Neuronal stem cell (in vitro differentiated cells): ENCODE results near the gene FAM120B.

Experiments
- DNase-seq: peaks from one replicate; pipeline ENCODE4 v3.0.0-alpha.2; 2013; ENCODE audit warnings: low spot score
- H2AFZ ChIP-seq: one replicate; pipeline ENCODE4 v1.6.1; 2013; ENCODE audit warnings: mild to moderate bottlenecking, low read length, inconsistent platforms
- H2AK5ac ChIP-seq: 2 replicates; pipeline ENCODE4 v1.6.1; 2013; ENCODE audit warnings: low read depth, mild to moderate bottlenecking, inconsistent platforms, low read length, moderate library complexity, mixed read lengths
- H2BK120ac ChIP-seq: 2 replicates; pipeline ENCODE4 v1.6.1; 2013; ENCODE audit warnings: low read depth, mild to moderate bottlenecking, inconsistent platforms, low read length, moderate library complexity, mixed read lengths
- H2BK12ac ChIP-seq: one replicate; pipeline ENCODE4 v1.6.1; 2013; ENCODE audit warnings: low read length, inconsistent platforms
- H2BK15ac ChIP-seq: 2 replicates; pipeline ENCODE4 v1.6.1; 2013; ENCODE audit warnings: mild to moderate bottlenecking, low read length, inconsistent platforms, mixed read lengths
- H2BK5ac ChIP-seq: one replicate; pipeline ENCODE4 v1.6.1; 2013; ENCODE audit warnings: inconsistent platforms, mild to moderate bottlenecking, low read length, moderate library complexity
- H3K14ac ChIP-seq: one replicate; pipeline ENCODE4 v1.6.1; 2013; ENCODE audit warnings: low read length, inconsistent platforms
- H3K18ac ChIP-seq: 2 replicates; pipeline ENCODE4 v1.6.1; 2013; ENCODE audit warnings: low read length, inconsistent platforms
- H3K23ac ChIP-seq: 2 replicates; pipeline ENCODE4 v1.6.1; 2013; ENCODE audit warnings: low read depth, mild to moderate bottlenecking, mixed read lengths, low read length, inconsistent platforms; ENCODE audit not compliant: poor library complexity
- H3K27ac ChIP-seq: replicated peaks from 3 replicates; pipeline ENCODE4 v1.5.1; 2013; ENCODE audit warnings: low read length, inconsistent platforms
- H3K27me3 ChIP-seq, 3 experiments: 2 replicates each; pipeline ENCODE4 v1.6.1; 2013; ENCODE audit warnings: low read length in 3 of 3, mild to moderate bottlenecking in 2 of 3, inconsistent platforms in 1 of 3, low read depth in 1 of 3, mixed read lengths in 1 of 3, moderate library complexity in 1 of 3; ENCODE audit not compliant: control insufficient read depth in 3 of 3, insufficient read depth in 3 of 3
- H3K36me3 ChIP-seq, 2 donors: replicated peaks in 1 of 2; 2 replicates each; pipeline ENCODE4 v1.6.1; 2013; ENCODE audit warnings: low read length in 2 of 2; ENCODE audit not compliant: control insufficient read depth in 2 of 2, insufficient read depth in 2 of 2
- H3K4ac ChIP-seq: 2 replicates; pipeline ENCODE4 v1.6.1; 2013; ENCODE audit warnings: inconsistent platforms, mild to moderate bottlenecking, low read length, moderate library complexity
- H3K4me1 ChIP-seq, 2 donors: 1 replicate in 1 of 2; 2 replicates in 1 of 2; pipeline ENCODE4 v1.6.1; 2013; ENCODE audit warnings: low read length in 2 of 2, low read depth in 1 of 2; ENCODE audit not compliant: control insufficient read depth in 2 of 2, insufficient read depth in 1 of 2
- H3K4me2 ChIP-seq: one replicate; pipeline ENCODE4 v1.6.1; 2013; ENCODE audit warnings: mild to moderate bottlenecking, low read length, inconsistent platforms; ENCODE audit not compliant: insufficient read depth, poor library complexity, severe bottlenecking
- H3K4me3 ChIP-seq, 2 donors: 2 replicates each; pipeline ENCODE4 v1.5.1; 2013; ENCODE audit warnings: low read length in 2 of 2, mild to moderate bottlenecking in 2 of 2, inconsistent platforms in 1 of 2, moderate library complexity in 1 of 2
- H3K79me1 ChIP-seq: one replicate; pipeline ENCODE4 v1.6.1; 2013; ENCODE audit warnings: low read depth, mild to moderate bottlenecking, inconsistent platforms, low read length, moderate library complexity
- H3K9ac ChIP-seq: one replicate; pipeline ENCODE4 v1.6.1; 2013; ENCODE audit warnings: mild to moderate bottlenecking, low read depth, low read length, inconsistent platforms; ENCODE audit not compliant: poor library complexity
- H3K9me3 ChIP-seq, 2 donors: replicated peaks in 1 of 2; 2 replicates each; pipeline versions ENCODE3 to v1.6.1; 2013; ENCODE audit warnings: low read length in 2 of 2, mild to moderate bottlenecking in 2 of 2, inconsistent platforms in 1 of 2, low read depth in 1 of 2, mixed read lengths in 1 of 2, moderate library complexity in 1 of 2; ENCODE audit not compliant: control insufficient read depth in 2 of 2, insufficient read depth in 1 of 2
- H4K8ac ChIP-seq: one replicate; pipeline ENCODE4 v1.6.1; 2013; ENCODE audit warnings: low read depth, mild to moderate bottlenecking, inconsistent platforms, low read length, moderate library complexity
- H4K91ac ChIP-seq: one replicate; pipeline ENCODE4 v1.6.1; 2013; ENCODE audit warnings: low read length, low read depth, mild to moderate bottlenecking, inconsistent platforms; ENCODE audit not compliant: poor library complexity
- WGBS, 2 donors: extraction: QIAGEN DNeasy Blood & Tissue Kit; methylation state at CpG; one replicate each; pipeline ENCODE4 v1.1.7; 2013; ENCODE audit warnings: missing lambda C conversion rate in 2 of 2, mixed read lengths in 1 of 2; ENCODE audit not compliant: insufficient read length in 2 of 2, insufficient replicate concordance in 1 of 2; ENCODE audit errors: extremely low coverage in 2 of 2; 5-methylcytosine and 5-hydroxymethylcytosine counted together

The FAM120B gene

DNA sequence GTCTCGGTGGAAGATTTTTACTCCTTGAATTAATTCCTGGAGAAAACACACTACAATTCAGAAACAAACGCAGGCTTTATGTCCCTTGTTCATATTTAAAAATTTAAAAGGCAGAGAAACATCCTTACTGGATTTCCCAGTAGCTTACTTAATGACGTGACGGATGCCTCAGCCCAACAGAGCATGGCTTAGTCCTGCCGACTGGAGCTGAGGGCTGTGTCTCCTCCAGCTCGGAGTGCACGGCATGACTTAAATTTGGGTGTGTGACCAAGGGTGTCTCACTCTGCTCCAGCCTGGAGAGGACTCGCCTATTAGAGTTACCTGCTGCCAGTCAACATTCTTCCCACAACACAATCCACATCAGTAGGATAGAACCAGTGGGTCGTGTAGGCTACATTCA is 139.4 kb downstream of the FAM120B start:
- no peak for DNase-seq
- Histone ChIP-seq H3K4me2 (no peak overlapping the region), H3K4me1 (peaks cover 18 to 27% of the 10 kb centered on the region in 2 donors), H3K79me1 (no peaks in the 10 kb centered on the region), H3K14ac (no peak overlapping the region), H3K27me3 (no peaks in the 10 kb centered on the region), H3K36me3 (no peaks in the 10 kb centered on the region), H3K4me3 (no peak overlapping the region), H2AK5ac (no peak overlapping the region), H4K8ac (no peak overlapping the region), H2BK5ac (no peak overlapping the region), H2BK120ac (no peak overlapping the region), H2BK12ac (no peak overlapping the region), H3K27ac (no peak overlapping the region), H3K9ac (no peak overlapping the region), H4K91ac (no peak overlapping the region), H2BK15ac (no peak overlapping the region), H3K4ac (no peak overlapping the region), H2AFZ (no peak overlapping the region), H3K9me3 (no peaks in the 10 kb centered on the region), H3K18ac (no peak overlapping the region), H3K23ac (no peak overlapping the region)
- no CpG with 5 or more reads among the region's 9 CpGs for WGBS, 2 donors

DNA sequence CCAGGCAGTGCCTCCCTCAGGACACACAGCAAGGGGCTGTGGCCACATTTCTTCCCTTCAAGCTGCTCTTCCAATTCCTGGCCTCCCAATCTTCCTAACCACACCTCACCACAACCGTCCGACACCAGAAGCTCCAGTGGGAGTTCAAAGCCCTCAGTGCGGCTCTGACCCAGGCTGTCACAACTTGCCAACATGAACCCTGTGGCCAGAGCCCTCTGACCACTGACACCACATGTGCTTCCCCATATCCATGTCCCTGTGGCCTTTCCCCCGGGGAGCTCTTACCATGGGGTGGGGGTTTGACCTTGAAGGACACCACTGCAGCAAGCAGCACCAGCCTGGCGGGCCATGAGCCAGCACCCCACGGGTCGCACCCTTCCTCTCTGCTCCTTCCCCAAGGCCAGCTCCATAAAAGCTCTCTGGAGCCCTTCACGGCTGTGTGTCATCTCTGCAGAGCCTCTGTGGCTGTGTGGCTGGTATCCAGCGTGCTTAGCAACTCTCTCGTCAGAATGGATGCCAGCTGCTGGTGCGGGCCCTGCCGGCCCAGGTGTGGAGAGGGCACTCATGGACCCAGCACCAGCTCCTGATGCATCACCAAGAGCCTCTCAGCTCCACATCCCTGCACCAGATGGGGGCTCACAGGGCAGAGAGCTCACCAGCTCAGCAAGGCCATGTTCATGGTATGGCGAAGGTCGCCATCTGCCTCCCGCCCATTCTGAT is 140.4 kb downstream of the FAM120B start:
- H2BK120ac ChIP-seq = no peak overlapping the region
- H2AFZ ChIP-seq = no peak overlapping the region
- WGBS, 2 donors = no CpG with 5 or more reads among the region's 15 CpGs
- no peak overlapping the region for H3K23ac ChIP-seq
- no peak overlapping the region for H3K4ac ChIP-seq
- H3K36me3 ChIP-seq = no peaks in the 10 kb centered on the region
- no peak overlapping the region for H4K91ac ChIP-seq
- no peak overlapping the region for H3K9ac ChIP-seq
- peak overlapping the region; percentile 13 for H2BK5ac ChIP-seq
- H3K18ac ChIP-seq = peak overlapping the region; percentile 41
- DNase-seq = no peak
- peaks cover 20 to 24% of the 10 kb centered on the region in 2 donors for H3K4me1 ChIP-seq
- no peak overlapping the region for H3K27ac ChIP-seq
- H3K9me3 ChIP-seq = no peaks in the 10 kb centered on the region
- no peaks in the 10 kb centered on the region for H3K79me1 ChIP-seq
- peak overlapping the region; percentile 7 for H2BK12ac ChIP-seq
- no peaks in the 10 kb centered on the region for H3K27me3 ChIP-seq
- no peak overlapping the region for H4K8ac ChIP-seq
- H3K14ac ChIP-seq = peak overlapping the region; percentile 15
- no peak overlapping the region for H3K4me3 ChIP-seq
- H3K4me2 ChIP-seq = no peak overlapping the region
- H2BK15ac ChIP-seq = peak overlapping the region; percentile 60
- peak overlapping the region; percentile 61 for H2AK5ac ChIP-seq

DNA sequence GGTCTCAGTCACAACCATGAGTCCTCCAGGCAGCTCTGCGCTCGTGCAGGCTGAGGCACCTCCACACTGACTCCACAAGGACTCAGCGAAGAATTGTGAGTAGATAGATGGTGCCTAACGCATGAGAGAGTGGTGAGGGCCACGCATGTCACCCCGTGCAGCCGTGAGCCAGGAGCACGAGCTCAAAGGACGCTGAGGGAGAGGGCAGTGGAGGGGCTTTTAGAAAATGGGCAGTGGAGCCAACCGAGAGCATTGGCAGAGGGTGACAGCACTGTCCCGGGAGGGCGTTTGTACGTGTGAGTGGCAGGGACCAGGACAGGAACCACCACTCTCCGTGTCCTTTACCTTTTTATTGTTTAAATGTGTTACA is 141.0 kb downstream of the FAM120B start:
- Histone ChIP-seq H3K36me3 (no peaks in the 10 kb centered on the region), H3K18ac (peak overlapping the region; percentile 41), H3K4ac (no peak overlapping the region), H3K9me3 (no peaks in the 10 kb centered on the region), H3K27me3 (no peaks in the 10 kb centered on the region), H2BK5ac (no peak overlapping the region), H3K23ac (no peak overlapping the region), H4K91ac (no peak overlapping the region), H2AFZ (no peak overlapping the region), H3K9ac (no peak overlapping the region), H2AK5ac (no peak overlapping the region), H2BK15ac (peak overlapping the region; percentile 60), H3K14ac (peak overlapping the region; percentile 15), H2BK120ac (no peak overlapping the region), H3K4me2 (no peak overlapping the region), H3K27ac (no peak overlapping the region), H3K4me3 (no peak overlapping the region), H4K8ac (no peak overlapping the region), H3K4me1 (peaks cover 20 to 24% of the 10 kb centered on the region in 2 donors), H2BK12ac (peak overlapping the region; percentile 1), H3K79me1 (no peaks in the 10 kb centered on the region)
- WGBS, 2 donors = no CpG with 5 or more reads among the region's 14 CpGs
- no peak for DNase-seq

DNA sequence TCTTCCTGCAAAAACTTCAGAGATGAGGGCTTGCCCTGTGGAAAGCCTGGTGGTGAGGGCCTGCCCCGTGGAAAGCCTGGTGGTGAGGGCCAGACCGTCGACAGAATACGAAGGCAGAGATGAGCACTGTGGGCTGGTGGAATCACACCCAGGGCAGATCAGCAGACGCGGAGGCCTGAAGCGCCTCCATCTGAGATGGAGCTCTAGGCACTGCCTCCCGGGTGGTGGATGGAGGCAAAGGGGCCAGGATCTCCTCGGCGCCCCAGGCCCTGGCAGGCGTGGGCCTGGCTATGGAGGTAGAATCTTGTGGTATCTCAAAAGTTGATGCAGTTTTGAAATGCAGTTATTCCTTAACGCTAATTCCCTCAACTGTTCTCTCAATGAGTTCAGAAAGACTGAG is 141.8 kb downstream of the FAM120B start:
- Histone ChIP-seq H2BK120ac (no peak overlapping the region), H3K4me1 (peaks cover 20 to 25% of the 10 kb centered on the region in 2 donors), H3K4ac (no peak overlapping the region), H3K23ac (no peak overlapping the region), H2AFZ (peak overlapping the region; percentile 90), H3K9ac (no peak overlapping the region), H3K36me3 (no peaks in the 10 kb centered on the region), H3K14ac (no peak overlapping the region), H3K9me3 (no peaks in the 10 kb centered on the region), H3K79me1 (no peaks in the 10 kb centered on the region), H2BK12ac (peak overlapping the region; percentile 10), H3K27ac (no peak overlapping the region), H2BK15ac (no peak overlapping the region), H2BK5ac (no peak overlapping the region), H2AK5ac (peak overlapping the region; percentile 33), H4K91ac (no peak overlapping the region), H4K8ac (no peak overlapping the region), H3K4me2 (no peak overlapping the region), H3K4me3 (no peak overlapping the region), H3K27me3 (no peaks in the 10 kb centered on the region), H3K18ac (no peak overlapping the region)
- WGBS, 2 donors = no CpG with 5 or more reads among the region's 12 CpGs
- no peak for DNase-seq
